Measurements from ENCODE around the gene GLTPD2. TPM values are rescaled to one million over a fixed set of nuclear protein-coding genes. Genes with fewer than 3 reads are reported as not detected.

Gene GLTPD2
- total and polyA plus RNA-seq, 2 donors (not counting 3 experiments of a cell fraction or from before 2014, with no cell fraction given) = not detected

DNA sequence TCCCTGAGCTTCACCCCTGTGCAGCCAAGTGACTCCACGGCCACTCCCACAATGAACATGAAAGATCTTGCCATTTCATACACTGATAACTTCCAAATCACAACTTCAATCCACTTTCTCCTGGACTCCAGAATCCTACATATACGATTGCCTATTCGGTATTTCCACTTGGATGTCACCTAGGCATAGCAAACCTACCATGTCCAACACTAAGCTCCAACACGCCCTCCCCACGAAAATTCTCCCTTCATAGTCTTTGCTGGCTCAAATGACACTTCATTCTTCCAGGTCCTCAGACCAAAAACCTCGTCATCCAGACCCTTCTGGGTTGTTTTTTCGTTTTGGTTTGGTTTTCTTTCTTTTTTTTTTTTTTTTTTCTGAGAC, 1.9 kb downstream of the GLTPD2 start:
- Histone ChIP-seq H3K4me2 (ENCODE audit: insufficient read depth, low read length) (peak overlapping the region; percentile 6), H3K4me3 (replicated peaks in 1 of 3; ENCODE audit: insufficient read depth in 1 of 3, low read depth in 1 of 3, low read length in 3 of 3) (peak overlapping the region in 2 of 3 experiments; percentile 10 to 65), H3K9me1 (replicated peaks; ENCODE audit: control insufficient read depth, extremely low read depth, insufficient read depth, low read length) (no peaks in the 10 kb centered on the region), H2AFZ (ENCODE audit: low read depth, low read length) (peak overlapping the region; percentile 35), H3K9ac (replicated peaks; ENCODE audit: extremely low read depth, insufficient read depth, low read length) (no peak overlapping the region), H3K36me3 (ENCODE audit: control insufficient read depth in 2 of 2, extremely low read depth in 1 of 2, insufficient read depth in 2 of 2, low read length in 2 of 2) (no peaks in the 10 kb centered on the region), H3K27ac (ENCODE audit: insufficient read depth, low read depth, low read length) (no peak overlapping the region), H3K9me3 (replicated peaks; ENCODE audit: control insufficient read depth, insufficient read depth, low read length) (no peaks in the 10 kb centered on the region), H4K20me1 (replicated peaks; ENCODE audit: control insufficient read depth, extremely low read depth, insufficient read depth, low read length) (no peaks in the 10 kb centered on the region), H3K79me2 (ENCODE audit: control insufficient read depth, insufficient read depth, low read length) (no peaks in the 10 kb centered on the region), H3K4me1 (ENCODE audit: control insufficient read depth, extremely low read depth, insufficient read depth, low read length) (peaks cover 19% of the 10 kb centered on the region), H3K27me3 (ENCODE audit: control insufficient read depth in 2 of 2, insufficient read depth in 2 of 2, low read length in 2 of 2) (peaks cover 0 to under 1% of the 10 kb centered on the region in 2 experiments)
- TF ChIP-seq, protein P1, sequence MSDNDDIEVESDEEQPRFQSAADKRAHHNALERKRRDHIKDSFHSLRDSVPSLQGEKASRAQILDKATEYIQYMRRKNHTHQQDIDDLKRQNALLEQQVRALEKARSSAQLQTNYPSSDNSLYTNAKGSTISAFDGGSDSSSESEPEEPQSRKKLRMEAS (IDR thresholded peaks at IDR 0.05; ENCODE audit: insufficient read depth, insufficient read length) = no peak
- TF ChIP-seq FOS (IDR thresholded peaks at IDR 0.05; ENCODE audit: borderline replicate concordance, insufficient read depth, low read length) = no peak
- no peak for TF ChIP-seq MYC (IDR thresholded peaks at IDR 0.05; ENCODE audit: low read depth, low read length)
- TF ChIP-seq, protein P2, sequence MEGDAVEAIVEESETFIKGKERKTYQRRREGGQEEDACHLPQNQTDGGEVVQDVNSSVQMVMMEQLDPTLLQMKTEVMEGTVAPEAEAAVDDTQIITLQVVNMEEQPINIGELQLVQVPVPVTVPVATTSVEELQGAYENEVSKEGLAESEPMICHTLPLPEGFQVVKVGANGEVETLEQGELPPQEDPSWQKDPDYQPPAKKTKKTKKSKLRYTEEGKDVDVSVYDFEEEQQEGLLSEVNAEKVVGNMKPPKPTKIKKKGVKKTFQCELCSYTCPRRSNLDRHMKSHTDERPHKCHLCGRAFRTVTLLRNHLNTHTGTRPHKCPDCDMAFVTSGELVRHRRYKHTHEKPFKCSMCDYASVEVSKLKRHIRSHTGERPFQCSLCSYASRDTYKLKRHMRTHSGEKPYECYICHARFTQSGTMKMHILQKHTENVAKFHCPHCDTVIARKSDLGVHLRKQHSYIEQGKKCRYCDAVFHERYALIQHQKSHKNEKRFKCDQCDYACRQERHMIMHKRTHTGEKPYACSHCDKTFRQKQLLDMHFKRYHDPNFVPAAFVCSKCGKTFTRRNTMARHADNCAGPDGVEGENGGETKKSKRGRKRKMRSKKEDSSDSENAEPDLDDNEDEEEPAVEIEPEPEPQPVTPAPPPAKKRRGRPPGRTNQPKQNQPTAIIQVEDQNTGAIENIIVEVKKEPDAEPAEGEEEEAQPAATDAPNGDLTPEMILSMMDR (IDR thresholded peaks at IDR 0.05; ENCODE audit: extremely low read depth in 1 of 2, insufficient read depth in 1 of 2, low read depth in 1 of 2, low read length in 2 of 2) = no peak
- TF ChIP-seq JUN (IDR thresholded peaks at IDR 0.05; ENCODE audit: borderline replicate concordance, insufficient read depth, insufficient read length, low read depth) = no peak
- TF ChIP-seq GATA2 (IDR thresholded peaks at IDR 0.05; ENCODE audit: insufficient read depth, insufficient read length, low read depth, low read length) = no peak
- no peak for TF ChIP-seq POLR2AphosphoS5 (IDR thresholded peaks at IDR 0.05; ENCODE audit: insufficient read depth, low read depth, low read length)
- no peak for TF ChIP-seq POLR2A (IDR thresholded peaks at IDR 0.05; ENCODE audit: low read depth, low read length)
- no peak for TF ChIP-seq EZH2 (IDR thresholded peaks at IDR 0.05; ENCODE audit: borderline replicate concordance, low read depth, low read length, severe bottlenecking)
- POLR2A ChIA-PET = interaction anchor here (0.6 to 0.7 kb wide), 2 partner anchors 12 to 81 kb away, joined by 3 read pairs; partner anchors contain the start of gene ARRB2
- intact Hi-C loops (cut with micrococcal nuclease) = loop anchor here (1.0 kb wide), 2 partner anchors 45 to 59 kb away; partner anchors contain the start of gene MED11
- CTCF ChIA-PET = interaction anchor here (0.6 to 5.9 kb wide), 32 partner anchors 9 to 226 kb away, joined by 3 to 65 read pairs (median 6); partner anchors contain the start of genes ARRB2, C17orf107, CHRNE and MED11
- FAIRE-seq (no peak), DNase-seq (ENCODE audit: low read depth, low spot score) (no peak)
- BruUV-seq (replicated peaks) = no TSS peak
- dilution Hi-C loops (cut with MboI; ENCODE audit: extremely low pct_ligation_motif_present, low sequenced_read_pairs) = no loop called here

Data from endothelial cell of umbilical vein (primary cell).